HG03196 (cell line): ENCODE results near the gene ADA.

ENCODE experiments used
- ATAC-seq: cut with Tn5 transposase; IDR thresholded peaks from one replicate; pipeline ENCODE4 v1.9.1; 2021; ENCODE audit not compliant: unreplicated experiment

The ADA gene

GRCh38 chr20:44582311-44583025 lies 69.0 kb downstream of the ADA start, which contains the start of gene PKIG:
PKIG (plus strand) TSS chr20:44582579; CDS start chr20:44614557, 31,978 bp downstream.
- ATAC-seq: no peak

GRCh38 chr20:44581515-44581914 lies 70.0 kb downstream of the ADA start:
- no peak for ATAC-seq

GRCh38 chr20:44580581-44581268 lies 70.8 kb downstream of the ADA start:
- no peak for ATAC-seq

GRCh38 chr20:44579313-44580081 lies 72.0 kb downstream of the ADA start:
- no peak for ATAC-seq

DNA sequence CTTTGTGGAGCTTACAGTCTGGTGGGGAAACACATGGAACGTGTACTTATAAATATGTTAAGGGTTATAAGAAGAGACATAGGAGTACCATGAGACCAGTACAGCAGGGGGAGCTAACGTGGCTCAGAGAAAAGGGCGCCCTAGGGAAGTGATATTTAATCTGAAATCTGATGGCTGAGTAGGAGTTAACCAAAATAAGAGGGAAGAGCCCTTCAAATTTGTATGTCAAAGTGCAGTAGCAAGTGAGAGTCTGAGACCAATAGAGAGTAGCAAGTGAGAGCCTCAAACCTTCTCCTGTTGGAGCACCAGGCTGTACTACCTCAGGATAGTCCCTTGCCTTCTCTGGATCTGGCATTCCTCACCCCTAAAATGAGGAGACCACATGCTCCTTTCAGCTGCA lies 75.2 kb downstream of the ADA start:
- no peak for ATAC-seq

- ATAC-seq: no peak
Measured at GRCh38 chr20:44574372-44574771, 77.1 kb downstream of the ADA start.

- ATAC-seq: no peak
Measured at GRCh38 chr20:44573501-44573869, 78.0 kb downstream of the ADA start.

GRCh38 chr20:44572551-44573500 lies 78.7 kb downstream of the ADA start:
- no peak for ATAC-seq

DNA sequence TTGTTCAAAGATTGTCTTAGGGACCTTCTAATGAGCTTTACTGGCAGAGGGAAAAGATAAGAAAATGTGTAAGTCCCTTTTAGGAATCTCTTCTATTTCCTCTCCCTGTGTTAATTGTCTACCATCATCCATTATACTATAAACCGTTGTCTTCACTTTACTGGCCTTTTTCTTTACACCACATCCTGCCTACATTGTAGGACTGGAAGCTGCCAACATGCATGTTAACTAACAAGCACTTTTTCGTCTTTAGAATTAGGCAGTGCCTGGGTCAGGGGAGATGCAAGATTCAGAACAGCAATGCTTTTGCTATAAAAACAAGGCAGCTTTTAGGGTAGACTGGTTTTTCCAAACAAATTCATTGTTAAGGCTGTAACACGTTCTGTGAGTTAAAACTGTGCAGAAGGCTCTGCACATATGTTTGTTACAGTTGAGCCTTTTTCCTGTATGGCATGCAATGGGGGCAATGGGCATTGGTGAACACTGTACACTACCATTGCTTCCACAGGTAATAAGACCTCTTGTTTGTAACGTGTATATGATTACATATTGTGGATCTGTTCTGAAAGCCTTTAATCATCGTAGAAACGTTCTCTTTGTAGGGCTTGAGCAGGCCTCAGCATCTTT lies 80.0 kb downstream of the ADA start:
- ATAC-seq: no peak

DNA sequence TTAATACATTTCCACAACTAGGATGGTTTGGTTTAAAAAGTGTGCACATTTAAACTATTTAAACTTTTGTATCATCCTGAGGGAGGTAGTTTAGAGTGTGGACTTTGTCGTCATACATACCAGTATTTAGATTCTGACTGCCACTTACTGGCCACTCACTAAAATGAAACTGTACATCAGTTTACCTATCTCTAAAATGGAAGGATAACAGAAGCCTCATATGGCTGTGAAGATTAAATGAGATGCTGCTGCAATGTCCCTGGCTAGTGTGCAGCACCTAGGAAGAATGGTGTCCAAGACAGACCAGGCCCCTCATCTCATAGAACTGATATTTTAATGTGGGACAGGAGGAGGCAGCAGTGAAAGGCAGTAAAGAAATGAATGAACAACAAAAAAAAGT lies 81.1 kb downstream of the ADA start:
- no peak for ATAC-seq
